Skin epidermis (tissue), 12 donors: ENCODE results near the gene ATAD3A.

Source experiments
- H3K27ac ChIP-seq, 21 experiments: fragments of 200-600 bp; sonication (generic) in 11 of 21; one replicate each; pipeline ENCODE4 v1.5.0; 2020; ENCODE audit warnings: mild to moderate bottlenecking in 3 of 21, inconsistent platforms in 2 of 21, moderate library complexity in 2 of 21
- H3K4me3 ChIP-seq, 7 experiments: fragments of 200-600 bp; sonication (generic) in 2 of 7; one replicate each; pipeline ENCODE4 v1.5.0; 2020; ENCODE audit warnings: inconsistent platforms in 2 of 7, mild to moderate bottlenecking in 2 of 7, moderate library complexity in 1 of 7

The ATAD3A gene

GRCh38 chr1:1567152-1567875 is 55.4 kb downstream of the ATAD3A start:
- H3K4me3 ChIP-seq, result no peak overlapping the region
- peak overlapping the region in 2 of 21 experiments; percentile 12 to 40 for H3K27ac ChIP-seq

GRCh38 chr1:1567891-1568291 is 55.9 kb downstream of the ATAD3A start:
- Histone ChIP-seq H3K27ac (peak overlapping the region in 3 of 21 experiments; percentile 5 to 12 (median 6)), H3K4me3 (no peak overlapping the region)

GRCh38 chr1:1569341-1569740 is 57.4 kb downstream of the ATAD3A start:
- H3K4me3 ChIP-seq, result no peak overlapping the region
- H3K27ac ChIP-seq, result no peak overlapping the region

- H3K27ac ChIP-seq, result peak overlapping the region; percentile 92 to 100 (median 99)
- peak overlapping the region; percentile 85 to 100 (median 100) for H3K4me3 ChIP-seq
Measured at GRCh38 chr1:1573843-1574720, 62.1 kb downstream of the ATAD3A start.

- Histone ChIP-seq H3K4me3 (peak within 1 kb of the TSS; percentile 85 to 100 (median 100)), H3K27ac (peak within 1 kb of the TSS; percentile 92 to 100 (median 99))
Measured at GRCh38 chr1:1574721-1575537, 63.0 kb downstream of the ATAD3A start, which contains the start of gene SSU72. Gene SSU72, minus strand, starts transcription at chr1:1574863. Its CDS starts 306 bp downstream, at chr1:1574557.

GRCh38 chr1:1577367-1578011 is 65.5 kb downstream of the ATAD3A start:
- no peak overlapping the region for H3K4me3 ChIP-seq
- H3K27ac ChIP-seq, result no peak overlapping the region

- no peak overlapping the region for H3K27ac ChIP-seq
- no peak overlapping the region for H3K4me3 ChIP-seq
Measured at GRCh38 chr1:1578371-1578940, 66.5 kb downstream of the ATAD3A start.

- Histone ChIP-seq H3K4me3 (no peak overlapping the region), H3K27ac (no peak overlapping the region)
Measured at GRCh38 chr1:1582585-1583346, 70.8 kb downstream of the ATAD3A start.

- H3K4me3 ChIP-seq, result no peak overlapping the region
- H3K27ac ChIP-seq, result no peak overlapping the region
Measured at GRCh38 chr1:1583347-1584010, 71.5 kb downstream of the ATAD3A start.
